Measurements from ENCODE around the gene ZKSCAN8. TPM values are rescaled to one million over a fixed set of nuclear protein-coding genes. Genes with fewer than 3 reads are reported as not detected.

ZKSCAN8 gene
- polyA plus RNA-seq, 3 donors = 0.49 to 7.9 (median 0.71) TPM

DNA sequence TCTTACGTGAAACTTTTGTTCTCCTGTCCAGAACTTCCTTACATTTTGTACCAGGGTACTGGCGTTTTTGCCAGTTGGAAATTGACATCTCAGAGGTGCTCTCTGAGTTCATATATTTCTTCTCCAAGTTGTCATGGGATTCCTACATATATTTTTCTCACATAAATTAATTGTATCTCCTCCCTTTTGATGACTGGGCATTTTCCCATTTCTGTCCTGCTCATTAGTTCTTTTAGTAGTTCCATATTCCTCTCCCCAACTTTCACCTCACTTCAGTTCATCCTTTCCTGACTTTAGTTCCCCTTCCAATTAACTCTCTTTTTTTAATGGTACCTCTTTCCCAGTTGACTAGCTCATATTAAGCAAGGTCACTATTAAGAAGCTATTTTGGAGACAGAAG is 10.8 kb downstream of the ZKSCAN8 start:
- intact Hi-C loops (cut with micrococcal nuclease) = no loop called here
- no peaks in the 10 kb centered on the region for H3K79me2 ChIP-seq (ENCODE audit: insufficient read depth, low read length)
- H3K27ac Mint-ChIP-seq = no peak overlapping the region
- peaks cover 0 to 8% (median 6%) of the 10 kb centered on the region in 7 donors for H3K9me3 Mint-ChIP-seq
- no peaks in the 10 kb centered on the region for H3K4me1 ChIP-seq (ENCODE audit: control insufficient read depth in 1 of 2, insufficient read depth in 2 of 2, low read length in 2 of 2)
- no peak overlapping the region for H3K4me2 ChIP-seq (replicated peaks; ENCODE audit: extremely low read depth, low read length, poor library complexity, severe bottlenecking)
- H3K4me3 Mint-ChIP-seq = no peak overlapping the region
- peaks cover 69 to 100% of the 10 kb centered on the region in 2 donors for H3K36me3 ChIP-seq (replicated peaks in 1 of 2; ENCODE audit: control insufficient read depth in 1 of 2, insufficient read depth in 2 of 2, low read length in 2 of 2)
- no peak overlapping the region for H3K9ac ChIP-seq (ENCODE audit: insufficient read depth, low read length, poor library complexity, severe bottlenecking)
- H3K4me3 ChIP-seq (replicated peaks in 1 of 3; ENCODE audit: low read depth in 2 of 3, low read length in 3 of 3) = no peak overlapping the region
- WGBS (ENCODE audit: insufficient coverage) = 91% methylated on average over 1 of the region's 2 CpGs
- H2AFZ ChIP-seq (ENCODE audit: insufficient read depth, low read depth, low read length, poor library complexity, severe bottlenecking) = no peak overlapping the region
- H3K9me3 ChIP-seq (replicated peaks in 1 of 2; ENCODE audit: control insufficient read depth in 1 of 2, insufficient read depth in 1 of 2, low read length in 2 of 2) = peaks cover 0 to 9% of the 10 kb centered on the region in 2 donors
- H3K27me3 ChIP-seq (ENCODE audit: control insufficient read depth in 2 of 2, insufficient read depth in 2 of 2, low read length in 2 of 2) = no peaks in the 10 kb centered on the region
- H3K27ac ChIP-seq (ENCODE audit: low read depth in 1 of 2, low read length in 2 of 2) = no peak overlapping the region
- H4K20me1 ChIP-seq (ENCODE audit: insufficient read depth, low read length) = no peaks in the 10 kb centered on the region
- H3K4me1 Mint-ChIP-seq = peaks cover 2% of the 10 kb centered on the region
- DNase-seq = no peak
- peaks cover 82 to 92% of the 10 kb centered on the region in 2 donors for H3K36me3 Mint-ChIP-seq
- TF ChIP-seq, protein P1, sequence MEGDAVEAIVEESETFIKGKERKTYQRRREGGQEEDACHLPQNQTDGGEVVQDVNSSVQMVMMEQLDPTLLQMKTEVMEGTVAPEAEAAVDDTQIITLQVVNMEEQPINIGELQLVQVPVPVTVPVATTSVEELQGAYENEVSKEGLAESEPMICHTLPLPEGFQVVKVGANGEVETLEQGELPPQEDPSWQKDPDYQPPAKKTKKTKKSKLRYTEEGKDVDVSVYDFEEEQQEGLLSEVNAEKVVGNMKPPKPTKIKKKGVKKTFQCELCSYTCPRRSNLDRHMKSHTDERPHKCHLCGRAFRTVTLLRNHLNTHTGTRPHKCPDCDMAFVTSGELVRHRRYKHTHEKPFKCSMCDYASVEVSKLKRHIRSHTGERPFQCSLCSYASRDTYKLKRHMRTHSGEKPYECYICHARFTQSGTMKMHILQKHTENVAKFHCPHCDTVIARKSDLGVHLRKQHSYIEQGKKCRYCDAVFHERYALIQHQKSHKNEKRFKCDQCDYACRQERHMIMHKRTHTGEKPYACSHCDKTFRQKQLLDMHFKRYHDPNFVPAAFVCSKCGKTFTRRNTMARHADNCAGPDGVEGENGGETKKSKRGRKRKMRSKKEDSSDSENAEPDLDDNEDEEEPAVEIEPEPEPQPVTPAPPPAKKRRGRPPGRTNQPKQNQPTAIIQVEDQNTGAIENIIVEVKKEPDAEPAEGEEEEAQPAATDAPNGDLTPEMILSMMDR (IDR thresholded peaks at IDR 0.05) = no peak
- H3K27me3 Mint-ChIP-seq (ENCODE audit: low read depth in 3 of 3) = peaks cover 0 to 2% (median 0%) of the 10 kb centered on the region in 3 donors

DNA sequence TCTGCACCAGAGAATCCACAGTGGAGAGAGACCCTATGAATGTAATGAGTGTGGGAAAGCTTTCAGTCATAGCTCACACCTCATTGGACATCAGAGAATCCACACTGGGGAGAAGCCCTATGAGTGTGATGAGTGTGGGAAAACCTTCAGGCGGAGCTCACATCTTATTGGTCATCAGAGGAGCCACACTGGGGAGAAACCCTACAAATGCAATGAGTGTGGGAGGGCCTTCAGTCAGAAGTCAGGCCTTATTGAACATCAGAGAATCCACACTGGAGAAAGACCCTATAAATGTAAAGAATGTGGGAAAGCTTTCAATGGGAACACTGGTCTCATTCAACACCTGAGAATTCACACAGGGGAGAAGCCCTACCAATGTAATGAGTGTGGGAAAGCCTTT is 11.9 kb downstream of the ZKSCAN8 start:
- no peak for DNase-seq
- no peak overlapping the region for H3K27ac Mint-ChIP-seq
- Histone ChIP-seq H3K4me3 (replicated peaks in 1 of 3; ENCODE audit: low read depth in 2 of 3, low read length in 3 of 3) (no peak overlapping the region), H3K27ac (ENCODE audit: low read depth in 1 of 2, low read length in 2 of 2) (no peak overlapping the region), H3K36me3 (replicated peaks in 1 of 2; ENCODE audit: control insufficient read depth in 1 of 2, insufficient read depth in 2 of 2, low read length in 2 of 2) (peaks cover 65 to 91% of the 10 kb centered on the region in 2 donors), H3K9me3 (replicated peaks in 1 of 2; ENCODE audit: control insufficient read depth in 1 of 2, insufficient read depth in 1 of 2, low read length in 2 of 2) (peaks cover 0 to 9% of the 10 kb centered on the region in 2 donors), H3K27me3 (ENCODE audit: control insufficient read depth in 2 of 2, insufficient read depth in 2 of 2, low read length in 2 of 2) (no peaks in the 10 kb centered on the region), H3K4me1 (ENCODE audit: control insufficient read depth in 1 of 2, insufficient read depth in 2 of 2, low read length in 2 of 2) (no peaks in the 10 kb centered on the region), H3K79me2 (ENCODE audit: insufficient read depth, low read length) (no peaks in the 10 kb centered on the region), H3K4me2 (replicated peaks; ENCODE audit: extremely low read depth, low read length, poor library complexity, severe bottlenecking) (no peak overlapping the region), H2AFZ (ENCODE audit: insufficient read depth, low read depth, low read length, poor library complexity, severe bottlenecking) (no peak overlapping the region), H4K20me1 (ENCODE audit: insufficient read depth, low read length) (no peaks in the 10 kb centered on the region), H3K9ac (ENCODE audit: insufficient read depth, low read length, poor library complexity, severe bottlenecking) (no peak overlapping the region)
- H3K36me3 Mint-ChIP-seq = peaks cover 79 to 91% of the 10 kb centered on the region in 2 donors
- H3K27me3 Mint-ChIP-seq (ENCODE audit: low read depth in 3 of 3) = peaks cover 0 to 1% (median 0%) of the 10 kb centered on the region in 3 donors
- no peaks in the 10 kb centered on the region for H3K4me1 Mint-ChIP-seq
- H3K9me3 Mint-ChIP-seq = peaks cover 0 to 8% (median 6%) of the 10 kb centered on the region in 7 donors
- TF ChIP-seq, protein P1 (IDR thresholded peaks at IDR 0.05) = no peak
- no peak overlapping the region for H3K4me3 Mint-ChIP-seq
- intact Hi-C loops (cut with micrococcal nuclease) = no loop called here
- no CpG with 5 or more reads among the region's 1 CpG for WGBS (ENCODE audit: insufficient coverage)

Measured in CD14-positive monocyte (primary cell).